Measurements from ENCODE around the gene CD79A.

- no peak for TF ChIP-seq POLR2A (IDR thresholded peaks at IDR 0.05)
- TF ChIP-seq POLR2AphosphoS5 (IDR thresholded peaks at IDR 0.05) = no peak
- no peak for TF ChIP-seq CTCF (IDR thresholded peaks at IDR 0.05)
These were observed 15.2 kb upstream of the CD79A start for GRCh38 chr19:41861846-41862245.
